GM12878 (cell line): ENCODE results near the gene CHRNE. TPM values are rescaled to one million over a fixed set of nuclear protein-coding genes. Genes with fewer than 3 reads are reported as not detected.

Experiments
- ATAC-seq: fragments of 200-7000 bp; cut with Tn5 transposase; 3 replicates; pipeline ENCODE4 v1.9.1; 2020; ENCODE audit warnings: mild to moderate bottlenecking, moderate library complexity
- BruUV-seq: library from RNA; stranded (reverse); fragments of 400-500 nt; replicated peaks from 2 replicates; lab custom pipeline; 2021; lab: Mats Ljungman, UMichigan
- CTCF ChIA-PET: fragments of 300-600 bp; sonication (Branson Sonifier 250); formaldehyde crosslinking; extraction: SDS; loops from one replicate; lab custom pipeline; 2021; ENCODE audit warnings: inconsistent platforms; lab: Yijun Ruan, JAX
- POLR2A ChIA-PET: fragments of 350-600 bp; formaldehyde crosslinking; extraction: SDS; loops from one replicate; lab custom pipeline; 2021; ENCODE audit warnings: inconsistent platforms; lab: Charles Lee
- RAD21 ChIA-PET: fragments of 300-600 bp; sonication (Branson Sonifier 250); formaldehyde crosslinking; loops from one replicate; lab custom pipeline; 2023; ENCODE audit warnings: antibody characterized with exemption; ENCODE audit not compliant: unreplicated experiment; lab: Charles Lee
- SMC1A ChIA-PET: fragments of 300-600 bp; sonication (Branson Sonifier 250); formaldehyde crosslinking; loops from one replicate; lab custom pipeline; 2023; ENCODE audit not compliant: unreplicated experiment, uncharacterized antibody; lab: Charles Lee
- DNase-seq: peaks from one replicate; pipeline ENCODE4 v3.0.0-alpha.2; 2011; ENCODE audit warnings: low read depth, low spot score
- FAIRE-seq: peaks from 3 replicates; lab custom pipeline; 2011; peaks lifted over from hg19 to GRCh38; lab: Jason Lieb, UNC
- H2AFZ ChIP-seq: 2 replicates; pipeline ENCODE4 v1.6.0; 2011; ENCODE audit warnings: low read depth, low read length, control low read depth; ENCODE audit not compliant: control insufficient read depth
- H3K27ac ChIP-seq: 2 replicates; pipeline ENCODE4 v1.5.1; 2011; ENCODE audit warnings: control low read depth; ENCODE audit not compliant: control insufficient read depth, insufficient read depth
- H3K27me3 ChIP-seq, 2 experiments: replicated peaks in 1 of 2; 2 replicates each; pipeline versions ENCODE4 v1.6.0 to v1.6.1; 2011; ENCODE audit warnings: low read length in 1 of 2; ENCODE audit not compliant: control insufficient read depth in 2 of 2, insufficient read depth in 2 of 2
- H3K36me3 ChIP-seq, 2 experiments: 2 replicates each; pipeline ENCODE4 v1.5.1; 2011; ENCODE audit warnings: low read length in 1 of 2; ENCODE audit not compliant: control insufficient read depth in 2 of 2, insufficient read depth in 2 of 2
- H3K4me1 ChIP-seq: 2 replicates; pipeline ENCODE4 v1.6.1; 2011; ENCODE audit warnings: mild to moderate bottlenecking, low read length, moderate library complexity, mixed read lengths; ENCODE audit not compliant: control insufficient read depth, insufficient read depth
- H3K4me2 ChIP-seq: 2 replicates; pipeline ENCODE4 v1.6.0; 2011; ENCODE audit warnings: control low read depth; ENCODE audit not compliant: control insufficient read depth, insufficient read depth
- H3K4me3 ChIP-seq: fragments of 200-600 bp; sonication (generic); 2 replicates; pipeline ENCODE4 v1.5.1; 2016
- H3K79me2 ChIP-seq: 2 replicates; pipeline ENCODE4 v1.6.0; 2011; ENCODE audit warnings: low read length; ENCODE audit not compliant: control insufficient read depth, insufficient read depth
- H3K9ac ChIP-seq: 2 replicates; pipeline ENCODE4 v1.8.0; 2011; ENCODE audit warnings: low read length, control low read depth, mixed read lengths; ENCODE audit not compliant: control insufficient read depth, insufficient read depth
- H3K9me3 ChIP-seq: replicated peaks from 3 replicates; pipeline ENCODE4 v1.5.1; 2011; ENCODE audit warnings: mild to moderate bottlenecking, low read length; ENCODE audit not compliant: control insufficient read depth, insufficient read depth
- H4K20me1 ChIP-seq: 2 replicates; pipeline ENCODE4 v1.6.0; 2011; ENCODE audit not compliant: control insufficient read depth, insufficient read depth
- BACH1 ChIP-seq: fragments of 450-650 bp; IDR thresholded peaks from 2 replicates; pipeline ENCODE4 v1.6.1; 2017; ENCODE audit warnings: mild to moderate bottlenecking, borderline replicate concordance
- BRCA1 ChIP-seq: IDR thresholded peaks from 2 replicates; pipeline ENCODE4 v1.6.1; 2011; ENCODE audit warnings: low read depth, low read length, improper control_type of control experiment
- ELK1 ChIP-seq: IDR thresholded peaks from 2 replicates; pipeline ENCODE4 v1.6.1; 2012; ENCODE audit warnings: low read depth, low read length, improper control_type of control experiment
- ESRRA ChIP-seq: IDR thresholded peaks from 2 replicates; pipeline ENCODE4 v1.6.1; 2012; ENCODE audit warnings: mild to moderate bottlenecking, low read length, improper control_type of control experiment
- HDGF ChIP-seq: fragments of 450-650 bp; IDR thresholded peaks from 2 replicates; pipeline ENCODE4 v1.6.1; 2016; ENCODE audit warnings: antibody characterized with exemption
- JUNB ChIP-seq: IDR thresholded peaks from 2 replicates; pipeline ENCODE4 v1.6.1; 2016; ENCODE audit warnings: antibody characterized with exemption, mild to moderate bottlenecking
- NR2C2 ChIP-seq: IDR thresholded peaks from 2 replicates; pipeline ENCODE4 v1.6.1; 2011; ENCODE audit warnings: borderline replicate concordance, low read depth; ENCODE audit not compliant: control insufficient read depth, insufficient read length
- NR2F1 ChIP-seq: fragments of 450-650 bp; conservative IDR thresholded peaks from 2 replicates; pipeline ENCODE4 v1.6.1; 2017; ENCODE audit warnings: mild to moderate bottlenecking
- RELB ChIP-seq: fragments of 450-650 bp; IDR thresholded peaks from 2 replicates; pipeline ENCODE4 v1.6.1; 2017; ENCODE audit warnings: low read depth, mild to moderate bottlenecking, moderate library complexity
- RFX5 ChIP-seq: IDR thresholded peaks from 2 replicates; pipeline ENCODE4 v1.6.1; 2011; ENCODE audit warnings: low read depth, low read length, improper control_type of control experiment
- RUNX3 ChIP-seq: IDR thresholded peaks from 2 replicates; pipeline ENCODE4 v1.6.1; 2012; ENCODE audit warnings: low read length, inconsistent platforms
- SREBF1 ChIP-seq: IDR thresholded peaks from 2 replicates; pipeline ENCODE4 v1.6.1; 2012; ENCODE audit warnings: mild to moderate bottlenecking, low read length
- SUZ12 ChIP-seq: fragments of 200-600 bp; sonication (generic); IDR thresholded peaks from one replicate; pipeline ENCODE4 v1.6.1; 2018; ENCODE audit warnings: antibody characterized with exemption, mild to moderate bottlenecking; ENCODE audit not compliant: unreplicated experiment
- WRNIP1 ChIP-seq: IDR thresholded peaks from 2 replicates; pipeline ENCODE4 v1.6.1; 2011; ENCODE audit warnings: low read depth, low read length, improper control_type of control experiment, borderline replicate concordance
- ZNF207 ChIP-seq: fragments of 450-650 bp; IDR thresholded peaks from 2 replicates; pipeline ENCODE4 v1.6.1; 2014; ENCODE audit warnings: antibody characterized with exemption, mild to moderate bottlenecking, borderline replicate concordance
- ZNF384 ChIP-seq: IDR thresholded peaks from 2 replicates; pipeline ENCODE4 v1.6.1; 2012; ENCODE audit warnings: low read depth, mild to moderate bottlenecking, low read length, improper control_type of control experiment, borderline replicate concordance
- ZNF622 ChIP-seq: fragments of 450-650 bp; IDR thresholded peaks from 2 replicates; pipeline ENCODE4 v1.6.1; 2017; ENCODE audit warnings: mild to moderate bottlenecking, inconsistent platforms
- ZZZ3 ChIP-seq: IDR thresholded peaks from 2 replicates; pipeline ENCODE4 v1.6.1; 2011; ENCODE audit warnings: low read depth; ENCODE audit not compliant: control insufficient read depth, insufficient read length
- WGBS: methylation state at CpG from one replicate; pipeline ENCODE4 v1.1.6; 2016; ENCODE audit warnings: low lambda C conversion rate; ENCODE audit not compliant: insufficient replicate concordance, insufficient coverage; ENCODE audit errors: missing lambda C conversion rate; 5-methylcytosine and 5-hydroxymethylcytosine counted together
- in situ Hi-C: fragments of 300-500 bp; cut with MboI; formaldehyde crosslinking; loops from 9 replicates; pipeline ENCODE4 v1.14.3; 2018; ENCODE audit warnings: mixed read lengths
- intact Hi-C: fragments of 100-400 bp; cut with micrococcal nuclease; formaldehyde crosslinking; loops from one replicate; pipeline ENCODE4 v1.14.2; 2022; ENCODE audit not compliant: unreplicated experiment
- polyA plus RNA-seq, 11 experiments: library from polyadenylated mRNA; depleted of rRNA in 4 of 11; unstranded in 6 of 11; stranded (reverse) in 5 of 11; fragments of >200 nt; fragmentation: Nextera tagmentation in 4 of 11; fragmentation: Illumina TruSeq in 1 of 11; extraction: Ambion mirVana in 4 of 11; extraction: Trizol in 1 of 11; gene quantifications; 1 replicate in 1 of 11; 2 replicates in 10 of 11; pipeline versions ENCODE4 v1.2.1 to v1.2.3, GENCODE V29; 2011 to 2016; ENCODE audit warnings: inconsistent platforms in 2 of 11, missing spikeins in 2 of 11, low read depth in 1 of 11
- total RNA-seq, 4 experiments: library from RNA; depleted of rRNA in 3 of 4; stranded (reverse); fragments of >200 nt in 3 of 4; fragmentation: Illumina TruSeq in 1 of 4; extraction: Trizol in 1 of 4; gene quantifications; 2 replicates each; pipeline versions ENCODE4 v1.2.1 to v1.2.3, GENCODE V29; 2013 to 2021

Gene CHRNE
- total and polyA plus RNA-seq, 10 of the 15 experiments (the other 5 are each of a cell fraction or from before 2014, with no cell fraction given) = 0.05 to 0.11 (median 0.08) TPM; not detected in 6

DNA sequence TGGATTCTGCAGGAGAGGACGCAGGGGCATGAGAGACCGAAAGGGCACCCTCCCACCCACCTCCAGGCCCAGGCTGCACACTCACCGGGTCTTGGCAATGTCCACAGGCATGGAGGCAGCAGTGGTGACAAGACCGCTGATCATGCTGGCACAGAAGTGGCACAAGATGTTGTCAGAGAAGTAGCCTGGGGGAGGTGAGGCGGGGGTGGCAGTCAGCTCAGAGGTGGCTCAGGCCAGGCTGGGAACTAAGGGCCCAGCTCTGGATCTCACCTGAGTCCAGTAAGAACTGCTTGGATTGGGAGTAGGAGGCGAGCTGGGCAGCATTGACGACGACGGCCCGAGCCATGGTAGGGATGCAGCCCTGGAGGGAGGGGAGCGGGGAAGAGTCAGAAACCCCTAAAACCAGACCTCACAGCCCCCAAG, 35.2 kb upstream of the CHRNE start:
- peak overlapping the region; percentile 92; the same call in 1 of the 2 replicates for H3K4me3 ChIP-seq
- no peaks in the 10 kb centered on the region for H3K9me3 ChIP-seq
- RAD21 ChIA-PET = interaction anchor here (2.6 to 2.8 kb wide), 2 partner anchors 28 to 29 kb away, joined by 14 to 31 read pairs; partner anchors contain the start of gene SPAG7
- BruUV-seq = no TSS peak
- peaks cover 32% of the 10 kb centered on the region for H3K4me1 ChIP-seq
- no peak overlapping the region for H2AFZ ChIP-seq
- in situ Hi-C loops (no loop called here), intact Hi-C loops (no loop called here)
- POLR2A ChIA-PET = interaction anchor here (1.0 to 1.1 kb wide), 2 partner anchors 29 to 35 kb away, joined by 3 read pairs; partner anchors contain the start of genes CHRNE and SPAG7
- H3K36me3 ChIP-seq = peaks cover 11 to 23% of the 10 kb centered on the region in 2 experiments
- ATAC-seq (no peak), DNase-seq (no peak), FAIRE-seq (no peak)
- H3K9ac ChIP-seq = peak overlapping the region; percentile 98
- H3K79me2 ChIP-seq = peaks cover 50% of the 10 kb centered on the region
- H3K27me3 ChIP-seq = no peaks in the 10 kb centered on the region
- no peak for TF ChIP-seq ZNF207
- no peak for TF ChIP-seq HDGF
- no peak for TF ChIP-seq WRNIP1
- TF ChIP-seq SREBF1 = no peak
- TF ChIP-seq ZNF622 = no peak
- TF ChIP-seq ESRRA = no peak
- TF ChIP-seq BACH1 = no peak
- no peak for TF ChIP-seq ZZZ3
- no peak for TF ChIP-seq JUNB
- no peak for TF ChIP-seq SUZ12
- no peak for TF ChIP-seq NR2C2
- no peak for TF ChIP-seq ELK1
- no peak for TF ChIP-seq RELB
- no peak for TF ChIP-seq NR2F1
- no peak for TF ChIP-seq RFX5
- no peak for TF ChIP-seq RUNX3
- no peak for TF ChIP-seq ZNF384
- TF ChIP-seq BRCA1 = no peak
- CTCF ChIA-PET = interaction anchor here (0.7 to 3.5 kb wide), 2 partner anchors 29 to 33 kb away, joined by 3 to 18 read pairs; no protein-coding TSS in a partner anchor
- peak overlapping the region; percentile 98 for H3K4me2 ChIP-seq
- H4K20me1 ChIP-seq = no peaks in the 10 kb centered on the region
- no peak overlapping the region for H3K27ac ChIP-seq
- WGBS = 97% methylated on average over 11 of the region's 11 CpGs
- SMC1A ChIA-PET = interaction anchor here (4.5 kb wide), 1 partner anchor 29 kb away, joined by 38 read pairs; the partner anchor contains the start of gene SPAG7
